Prostate gland (tissue), 2 donors: ENCODE measurements around the gene IMPA2. TPM values are rescaled to one million over a fixed set of nuclear protein-coding genes. Genes with fewer than 3 reads are reported as not detected.

Experiments used
- DNase-seq: peaks from one replicate; pipeline ENCODE4 v3.0.0-alpha.2; 2019; ENCODE audit warnings: low spot score
- H3K27ac ChIP-seq, 2 donors: fragments of 200-600 bp; sonication (generic); 2 replicates each; pipeline ENCODE4 v1.5.1; 2017 to 2019
- H3K27me3 ChIP-seq: fragments of 200-600 bp; sonication (generic); replicated peaks from 2 replicates; pipeline ENCODE4 v1.5.1; 2019; ENCODE audit not compliant: insufficient read depth
- H3K36me3 ChIP-seq, 2 donors: fragments of 200-600 bp; sonication (generic); 1 replicate in 1 of 2; 2 replicates in 1 of 2; pipeline versions ENCODE4 v1.5.1 to v1.8.1; 2017 to 2019
- H3K4me1 ChIP-seq: fragments of 200-600 bp; sonication (generic); replicated peaks from 2 replicates; pipeline ENCODE4 v1.5.1; 2019
- H3K4me3 ChIP-seq, 2 donors: fragments of 200-600 bp; sonication (generic); 2 replicates each; pipeline ENCODE4 v1.5.1; 2017 to 2019
- H3K9me3 ChIP-seq: fragments of 200-600 bp; sonication (generic); 2 replicates; pipeline ENCODE4 v1.5.1; 2017
- CTCF ChIP-seq, 4 experiments: fragments of 200-600 bp in 2 of 4; fragments of 450-650 bp in 2 of 4; sonication (generic) in 2 of 4; IDR thresholded peaks; 1 replicate in 3 of 4; 2 replicates in 1 of 4; pipeline ENCODE4 v1.5.1; 2016 to 2019; ENCODE audit warnings: antibody characterized with exemption in 4 of 4, mild to moderate bottlenecking in 2 of 4, moderate library complexity in 2 of 4
- POLR2A ChIP-seq: fragments of 450-650 bp; IDR thresholded peaks from one replicate; pipeline ENCODE4 v1.6.1; 2016; ENCODE audit warnings: antibody characterized with exemption, mild to moderate bottlenecking
- POLR2AphosphoS5 ChIP-seq: sonication (generic); formaldehyde crosslinking; IDR thresholded peaks from one replicate; pipeline ENCODE4 v1.6.1; 2017; ENCODE audit warnings: antibody characterized with exemption
- WGBS: methylation state at CpG from one replicate; pipeline ENCODE4 v1.1.5; 2018; 5-methylcytosine and 5-hydroxymethylcytosine counted together
- intact Hi-C: fragments of 100-400 bp; cut with DNase I; formaldehyde crosslinking; loops from one replicate; pipeline ENCODE4 v1.14.2; 2022
- total RNA-seq, 2 donors: library from RNA; depleted of rRNA; stranded (reverse); fragments of >200 nt; gene quantifications; one replicate each; pipeline ENCODE4 v1.1.0, GENCODE V29; 2016

IMPA2 gene
- total RNA-seq, 2 donors from 2014 or later, result 16.6 to 17.9 TPM

GRCh38 chr18:12029786-12030584, 48.7 kb downstream of the IMPA2 start:
- Histone ChIP-seq H3K4me1 (no peaks in the 10 kb centered on the region), H3K36me3 (no peaks in the 10 kb centered on the region), H3K27me3 (no peaks in the 10 kb centered on the region), H3K27ac (no peak overlapping the region), H3K4me3 (no peak overlapping the region), H3K9me3 (no peaks in the 10 kb centered on the region)
- 90% methylated on average over 21 of the region's 21 CpGs for WGBS
- DNase-seq, result no peak
- intact Hi-C loops, result loop anchor here (10.0 kb wide), 2 partner anchors 175 to 375 kb away; partner anchors contain the start of gene CHMP1B
- no peak for TF ChIP-seq POLR2AphosphoS5

DNA sequence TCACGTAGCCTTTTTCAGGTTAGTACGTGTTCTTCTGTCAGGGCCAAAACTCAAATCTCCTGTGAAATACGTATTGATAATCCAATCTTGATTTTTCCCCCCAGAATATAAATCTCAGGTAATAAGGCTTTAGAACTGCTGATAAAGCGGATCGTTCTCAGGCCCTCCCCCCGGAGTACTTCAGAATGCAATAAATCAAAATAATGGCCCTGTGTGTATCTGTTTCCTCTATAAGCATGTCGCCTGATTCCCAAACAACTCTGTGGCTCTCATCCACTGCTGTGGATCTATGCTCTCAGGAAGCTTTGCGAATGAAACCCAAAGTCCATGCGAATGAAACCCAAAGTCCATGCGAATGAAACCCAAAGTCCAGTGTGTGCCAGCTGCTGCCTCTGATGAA, 49.4 kb downstream of the IMPA2 start:
- DNase-seq, result no peak
- no peaks in the 10 kb centered on the region for H3K27me3 ChIP-seq
- intact Hi-C loops, result loop anchor here (10.0 kb wide), 2 partner anchors 176 to 376 kb away; partner anchors contain the start of gene CHMP1B
- WGBS, result 68% methylated on average over 10 of the region's 10 CpGs
- H3K4me1 ChIP-seq, result no peaks in the 10 kb centered on the region
- TF ChIP-seq POLR2AphosphoS5 (no peak), POLR2A (no peak), CTCF (IDR thresholded peaks at IDR 0.05) (no peak)
- H3K27ac ChIP-seq, result no peak overlapping the region
- no peak overlapping the region for H3K4me3 ChIP-seq
- no peaks in the 10 kb centered on the region for H3K9me3 ChIP-seq
- H3K36me3 ChIP-seq, result no peaks in the 10 kb centered on the region

DNA sequence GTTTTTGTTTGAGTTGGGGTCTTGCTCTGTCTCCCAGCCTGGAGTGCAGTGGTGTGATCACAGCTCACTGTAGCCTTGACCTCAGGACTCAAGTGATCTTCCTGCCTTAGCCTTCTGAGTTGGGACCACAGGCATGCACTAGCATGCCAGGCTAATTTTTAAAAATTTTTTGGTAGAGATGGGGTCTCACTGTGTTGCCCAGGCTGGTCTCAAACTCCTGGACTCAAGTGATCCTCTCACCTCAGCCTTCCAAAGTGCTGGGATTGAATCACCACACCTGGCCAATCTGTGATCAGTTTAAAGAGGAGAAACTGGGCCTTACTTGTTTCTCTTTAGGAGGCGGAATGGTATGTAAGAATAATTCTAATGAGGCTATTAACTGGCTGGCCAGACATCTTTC, 49.9 kb downstream of the IMPA2 start:
- 75% methylated on average over 1 of the region's 1 CpG for WGBS
- H3K27ac ChIP-seq, result peak overlapping the region in 1 of 2 donors; percentile 8
- intact Hi-C loops, result loop anchor here (10.0 kb wide), 2 partner anchors 176 to 376 kb away; partner anchors contain the start of gene CHMP1B
- no peak for TF ChIP-seq POLR2A
- no peak for TF ChIP-seq CTCF (IDR thresholded peaks at IDR 0.05)
- TF ChIP-seq POLR2AphosphoS5, result no peak
- no peaks in the 10 kb centered on the region for H3K9me3 ChIP-seq
- H3K4me1 ChIP-seq, result no peaks in the 10 kb centered on the region
- H3K4me3 ChIP-seq, result no peak overlapping the region
- no peaks in the 10 kb centered on the region for H3K36me3 ChIP-seq
- no peak for DNase-seq
- H3K27me3 ChIP-seq, result no peaks in the 10 kb centered on the region

DNA sequence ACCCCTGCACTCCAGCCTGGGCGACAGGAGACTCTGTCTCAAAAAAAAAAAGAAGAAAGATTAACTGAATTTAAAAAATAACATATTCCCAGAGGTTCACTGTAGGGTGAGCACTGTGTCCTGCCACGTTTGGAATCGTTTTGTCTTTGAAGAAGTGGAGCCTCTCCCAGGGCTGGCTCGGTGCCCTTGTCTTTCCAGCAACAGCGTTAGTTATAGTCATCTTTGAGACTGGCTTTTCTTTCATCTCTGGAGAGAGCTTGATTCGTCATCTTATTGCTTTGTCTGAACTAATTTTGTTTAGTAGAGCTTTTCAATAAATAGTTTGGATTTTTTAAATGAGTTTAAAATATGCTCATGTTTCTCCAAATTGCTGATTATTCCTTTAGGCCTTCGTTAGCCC, 50.5 kb downstream of the IMPA2 start:
- TF ChIP-seq CTCF (IDR thresholded peaks at IDR 0.05) (no peak), POLR2A (no peak), POLR2AphosphoS5 (no peak)
- Histone ChIP-seq H3K4me1 (no peaks in the 10 kb centered on the region), H3K36me3 (no peaks in the 10 kb centered on the region), H3K4me3 (no peak overlapping the region), H3K27ac (peak overlapping the region in 1 of 2 donors; percentile 39), H3K9me3 (no peaks in the 10 kb centered on the region), H3K27me3 (no peaks in the 10 kb centered on the region)
- intact Hi-C loops, result loop anchor here (10.0 kb wide), 2 partner anchors 177 to 377 kb away; partner anchors contain the start of gene CHMP1B
- DNase-seq, result peak; percentile 55
- 23% methylated on average over 7 of the region's 7 CpGs for whole genome bisulfite sequencing

GRCh38 chr18:12032786-12033642, 51.7 kb downstream of the IMPA2 start:
- WGBS, result 86% methylated on average over 11 of the region's 11 CpGs
- H3K4me1 ChIP-seq, result no peaks in the 10 kb centered on the region
- DNase-seq, result no peak
- H3K4me3 ChIP-seq, result no peak overlapping the region
- H3K27ac ChIP-seq, result no peak overlapping the region
- no peak for TF ChIP-seq POLR2AphosphoS5
- TF ChIP-seq POLR2A, result no peak
- H3K27me3 ChIP-seq, result no peaks in the 10 kb centered on the region
- intact Hi-C loops, result loop anchor here (10.0 kb wide), 2 partner anchors 178 to 378 kb away; partner anchors contain the start of gene CHMP1B
- H3K9me3 ChIP-seq, result no peaks in the 10 kb centered on the region
- H3K36me3 ChIP-seq, result no peaks in the 10 kb centered on the region
